Loucy (cell line): ENCODE results near the gene KCND2.

Experiments
- EZH2phosphoT487 ChIP-seq: fragments of 200-600 bp; IDR thresholded peaks from 2 replicates; pipeline ENCODE4 v1.6.1; 2018; ENCODE audit warnings: antibody characterized with exemption, mild to moderate bottlenecking, moderate library complexity, borderline replicate concordance
- TF ChIP-seq, protein P1 (sequence below): fragments of 200-600 bp; sonication (generic); conservative IDR thresholded peaks from 2 replicates; pipeline ENCODE4 v1.5.1; 2014; ENCODE audit warnings: mild to moderate bottlenecking, antibody characterized with exemption, low read length

DNA sequence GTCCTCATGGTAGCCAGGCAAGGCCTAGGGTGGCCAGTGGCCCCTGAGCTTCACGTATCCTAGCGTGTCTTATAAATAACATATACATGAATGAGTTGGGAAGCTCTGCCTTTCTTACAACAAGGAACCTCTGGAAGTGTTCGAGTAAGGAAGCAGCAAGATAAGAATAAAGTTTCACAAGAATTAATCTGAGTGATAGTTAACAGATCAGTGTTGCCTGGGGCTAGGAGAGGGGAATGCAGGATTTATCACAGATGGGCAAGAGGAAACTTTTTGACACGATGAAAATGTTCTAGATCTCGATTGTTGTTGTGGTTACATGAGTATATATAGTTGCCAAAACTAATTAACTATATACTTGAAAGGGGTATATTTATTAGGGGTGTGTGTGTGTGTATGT is 510.7 kb downstream of the KCND2 start:
- TF ChIP-seq, protein P1, sequence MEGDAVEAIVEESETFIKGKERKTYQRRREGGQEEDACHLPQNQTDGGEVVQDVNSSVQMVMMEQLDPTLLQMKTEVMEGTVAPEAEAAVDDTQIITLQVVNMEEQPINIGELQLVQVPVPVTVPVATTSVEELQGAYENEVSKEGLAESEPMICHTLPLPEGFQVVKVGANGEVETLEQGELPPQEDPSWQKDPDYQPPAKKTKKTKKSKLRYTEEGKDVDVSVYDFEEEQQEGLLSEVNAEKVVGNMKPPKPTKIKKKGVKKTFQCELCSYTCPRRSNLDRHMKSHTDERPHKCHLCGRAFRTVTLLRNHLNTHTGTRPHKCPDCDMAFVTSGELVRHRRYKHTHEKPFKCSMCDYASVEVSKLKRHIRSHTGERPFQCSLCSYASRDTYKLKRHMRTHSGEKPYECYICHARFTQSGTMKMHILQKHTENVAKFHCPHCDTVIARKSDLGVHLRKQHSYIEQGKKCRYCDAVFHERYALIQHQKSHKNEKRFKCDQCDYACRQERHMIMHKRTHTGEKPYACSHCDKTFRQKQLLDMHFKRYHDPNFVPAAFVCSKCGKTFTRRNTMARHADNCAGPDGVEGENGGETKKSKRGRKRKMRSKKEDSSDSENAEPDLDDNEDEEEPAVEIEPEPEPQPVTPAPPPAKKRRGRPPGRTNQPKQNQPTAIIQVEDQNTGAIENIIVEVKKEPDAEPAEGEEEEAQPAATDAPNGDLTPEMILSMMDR = no peak
- no peak for TF ChIP-seq EZH2phosphoT487
